Ascending aorta (tissue), 2 donors: ENCODE results near the gene CHD6. TPM values are rescaled to one million over a fixed set of nuclear protein-coding genes. Genes with fewer than 3 reads are reported as not detected.

ENCODE experiments used
- DNase-seq, 2 donors: peaks; one replicate each; pipeline ENCODE4 v3.0.0-alpha.2; 2019; ENCODE audit warnings: low spot score in 2 of 2
- H3K27ac ChIP-seq, 2 donors: fragments of 200-600 bp; sonication (generic); one replicate each; pipeline ENCODE4 v1.5.1; 2016 to 2017; ENCODE audit warnings: mild to moderate bottlenecking in 1 of 2
- H3K27me3 ChIP-seq: fragments of 200-600 bp; sonication (generic); one replicate; pipeline ENCODE4 v1.5.1; 2017
- H3K36me3 ChIP-seq, 2 donors: fragments of 200-600 bp; sonication (generic); one replicate each; pipeline ENCODE4 v1.5.1; 2016
- H3K4me1 ChIP-seq, 2 donors: fragments of 200-600 bp; sonication (generic); one replicate each; pipeline ENCODE4 v1.5.1; 2016 to 2017; ENCODE audit warnings: mild to moderate bottlenecking in 1 of 2
- H3K4me3 ChIP-seq, 2 donors: fragments of 200-600 bp; sonication (generic); one replicate each; pipeline ENCODE4 v1.5.1; 2016 to 2017; ENCODE audit warnings: mild to moderate bottlenecking in 1 of 2
- H3K9me3 ChIP-seq, 2 donors: fragments of 200-600 bp; sonication (generic); one replicate each; pipeline ENCODE4 v1.5.1; 2016
- intact Hi-C: fragments of 100-400 bp; cut with DNase I; formaldehyde crosslinking; loops from one replicate; pipeline ENCODE4 v1.15.1; 2023
- total RNA-seq: library from RNA; depleted of rRNA; stranded (reverse); fragments of >200 nt; gene quantifications from one replicate; pipeline ENCODE4 v1.1.0, GENCODE V29; 2016
- TF ChIP-seq, protein P1 (sequence below), 3 experiments: fragments of 200-600 bp in 2 of 3; fragments of 450-650 bp in 1 of 3; sonication (generic) in 2 of 3; IDR thresholded peaks; one replicate each; pipeline ENCODE4 v1.5.1; 2016 to 2019; ENCODE audit warnings: antibody characterized with exemption in 3 of 3, mild to moderate bottlenecking in 1 of 3, moderate library complexity in 1 of 3

CHD6 gene
- total RNA-seq, 1 donor from 2014 or later: 42.9 TPM

DNA sequence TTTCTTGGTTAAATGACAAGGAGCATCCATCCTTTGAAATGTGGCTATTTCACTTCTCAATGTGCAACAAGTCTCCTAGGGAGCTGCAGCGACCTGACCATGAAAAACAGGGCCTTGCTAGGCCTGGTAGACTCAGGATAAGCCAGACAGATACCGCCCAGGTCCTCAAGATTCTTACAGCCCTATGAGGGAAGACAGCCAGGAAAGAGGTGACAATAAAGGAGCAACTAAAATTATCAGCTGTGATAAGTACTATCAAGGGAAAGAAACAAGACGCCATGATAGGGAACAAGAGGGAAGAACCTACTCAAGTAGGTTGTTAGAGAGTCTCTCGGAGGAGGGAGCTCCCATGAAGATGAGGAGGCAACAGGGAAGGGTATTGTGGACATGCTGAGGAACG, 200.1 kb downstream of the CHD6 start:
- peaks cover 57 to 79% of the 10 kb centered on the region in 2 donors for H3K36me3 ChIP-seq
- TF ChIP-seq, protein P1, sequence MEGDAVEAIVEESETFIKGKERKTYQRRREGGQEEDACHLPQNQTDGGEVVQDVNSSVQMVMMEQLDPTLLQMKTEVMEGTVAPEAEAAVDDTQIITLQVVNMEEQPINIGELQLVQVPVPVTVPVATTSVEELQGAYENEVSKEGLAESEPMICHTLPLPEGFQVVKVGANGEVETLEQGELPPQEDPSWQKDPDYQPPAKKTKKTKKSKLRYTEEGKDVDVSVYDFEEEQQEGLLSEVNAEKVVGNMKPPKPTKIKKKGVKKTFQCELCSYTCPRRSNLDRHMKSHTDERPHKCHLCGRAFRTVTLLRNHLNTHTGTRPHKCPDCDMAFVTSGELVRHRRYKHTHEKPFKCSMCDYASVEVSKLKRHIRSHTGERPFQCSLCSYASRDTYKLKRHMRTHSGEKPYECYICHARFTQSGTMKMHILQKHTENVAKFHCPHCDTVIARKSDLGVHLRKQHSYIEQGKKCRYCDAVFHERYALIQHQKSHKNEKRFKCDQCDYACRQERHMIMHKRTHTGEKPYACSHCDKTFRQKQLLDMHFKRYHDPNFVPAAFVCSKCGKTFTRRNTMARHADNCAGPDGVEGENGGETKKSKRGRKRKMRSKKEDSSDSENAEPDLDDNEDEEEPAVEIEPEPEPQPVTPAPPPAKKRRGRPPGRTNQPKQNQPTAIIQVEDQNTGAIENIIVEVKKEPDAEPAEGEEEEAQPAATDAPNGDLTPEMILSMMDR (IDR thresholded peaks at IDR 0.05): no peak
- intact Hi-C loops: no loop called here
- no peaks in the 10 kb centered on the region for H3K9me3 ChIP-seq
- H3K4me3 ChIP-seq: no peak overlapping the region
- H3K4me1 ChIP-seq: no peaks in the 10 kb centered on the region
- H3K27ac ChIP-seq: no peak overlapping the region
- no peaks in the 10 kb centered on the region for H3K27me3 ChIP-seq
- no peak for DNase-seq

GRCh38 chr20:41415191-41415590, 203.0 kb downstream of the CHD6 start:
- Histone ChIP-seq H3K4me3 (no peak overlapping the region), H3K4me1 (peaks cover 0 to 9% of the 10 kb centered on the region in 2 donors), H3K27ac (no peak overlapping the region), H3K9me3 (no peaks in the 10 kb centered on the region), H3K36me3 (peaks cover 47 to 63% of the 10 kb centered on the region in 2 donors), H3K27me3 (no peaks in the 10 kb centered on the region)
- no peak for DNase-seq
- TF ChIP-seq, protein P1 (IDR thresholded peaks at IDR 0.05): no peak
- intact Hi-C loops: no loop called here

GRCh38 chr20:41413169-41413568, 205.0 kb downstream of the CHD6 start:
- H3K36me3 ChIP-seq: peaks cover 62 to 77% of the 10 kb centered on the region in 2 donors
- H3K27ac ChIP-seq: peak overlapping the region; percentile 32 to 64
- intact Hi-C loops: loop anchor here (5.0 kb wide), 2 partner anchors 241 to 276 kb away; partner anchors contain the start of gene PLCG1

GRCh38 chr20:41412324-41413120, 205.7 kb downstream of the CHD6 start:
- H3K4me1 ChIP-seq: peaks cover 0 to 9% of the 10 kb centered on the region in 2 donors
- intact Hi-C loops: loop anchor here (5.0 kb wide), 2 partner anchors 240 to 275 kb away; partner anchors contain the start of gene PLCG1
- TF ChIP-seq, protein P1 (IDR thresholded peaks at IDR 0.05): no peak
- peaks cover 68 to 83% of the 10 kb centered on the region in 2 donors for H3K36me3 ChIP-seq
- no peaks in the 10 kb centered on the region for H3K27me3 ChIP-seq
- H3K4me3 ChIP-seq: no peak overlapping the region
- DNase-seq: no peak
- peak overlapping the region; percentile 73 to 76 for H3K27ac ChIP-seq
- no peaks in the 10 kb centered on the region for H3K9me3 ChIP-seq

More at GRCh38 chr20:41413169-41413568, 205.0 kb downstream of the CHD6 start:
- peaks cover 0 to 9% of the 10 kb centered on the region in 2 donors for H3K4me1 ChIP-seq
- no peaks in the 10 kb centered on the region for H3K27me3 ChIP-seq
- DNase-seq: no peak
- H3K4me3 ChIP-seq: no peak overlapping the region
- H3K9me3 ChIP-seq: no peaks in the 10 kb centered on the region
- TF ChIP-seq, protein P1 (IDR thresholded peaks at IDR 0.05): no peak

- Histone ChIP-seq H3K9me3 (no peaks in the 10 kb centered on the region), H3K36me3 (peaks cover 72 to 84% of the 10 kb centered on the region in 2 donors), H3K27me3 (no peaks in the 10 kb centered on the region), H3K4me1 (peaks cover 0 to 9% of the 10 kb centered on the region in 2 donors), H3K4me3 (no peak overlapping the region), H3K27ac (peak overlapping the region; percentile 73 to 76)
- DNase-seq: no peak
- intact Hi-C loops: loop anchor here (1.0 to 5.0 kb wide), 3 partner anchors 71 to 274 kb away; partner anchors contain the start of genes LPIN3 and PLCG1
- TF ChIP-seq, protein P1 (IDR thresholded peaks at IDR 0.05): peak; percentile 15 to 47 (median 45)
These were observed 206.8 kb downstream of the CHD6 start for GRCh38 chr20:41411391-41411847.
